Tibial nerve (tissue), 4 donors: Measurements from ENCODE around the gene STYXL1.

Experiments
- CTCF ChIP-seq, 5 experiments: fragments of 200-600 bp in 3 of 5; fragments of 450-650 bp in 2 of 5; sonication (generic) in 3 of 5; IDR thresholded peaks; one replicate each; pipeline ENCODE4 v1.5.1; 2016 to 2019; ENCODE audit warnings: antibody characterized with exemption in 5 of 5, mild to moderate bottlenecking in 3 of 5, moderate library complexity in 2 of 5
- EP300 ChIP-seq, 2 donors: sonication (generic); formaldehyde crosslinking; IDR thresholded peaks; one replicate each; pipeline ENCODE4 v1.6.1; 2017; ENCODE audit warnings: antibody characterized with exemption in 2 of 2, mild to moderate bottlenecking in 1 of 2

GRCh38 chr7:76077435-76077834 lies 29.6 kb upstream of the STYXL1 start:
- TF ChIP-seq CTCF (IDR thresholded peaks at IDR 0.05) (no peak), EP300 (IDR thresholded peaks at IDR 0.05) (no peak)
